ENCODE measurements around the gene RNF19B.

The RNF19B gene

DNA sequence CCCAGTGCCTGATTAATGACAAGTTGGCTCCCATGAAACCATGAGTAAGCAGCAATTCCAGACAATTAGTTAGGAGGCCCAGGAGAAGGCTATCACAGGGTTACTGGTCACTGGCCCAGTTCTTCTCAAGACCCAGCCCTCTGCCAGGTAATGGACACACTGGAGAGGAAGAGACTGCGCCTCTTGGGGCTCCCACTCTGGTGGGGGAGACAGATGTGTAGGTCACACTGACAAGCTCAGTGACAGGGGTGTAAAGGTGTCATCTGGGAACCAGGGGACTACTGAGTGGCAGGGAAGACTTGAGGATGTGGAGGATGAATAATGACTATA, 73.4 kb downstream of the RNF19B start:
- Histone ChIP-seq H3K9ac (ENCODE audit: insufficient read length) (no peak overlapping the region), H3K4me3 (no peak overlapping the region), H3K36me3 (ENCODE audit: insufficient read depth, low read length) (no peaks in the 10 kb centered on the region), H3K9me3 (ENCODE audit: low read depth, low read length) (no peaks in the 10 kb centered on the region), H3K27ac (no peak overlapping the region)
- TF ChIP-seq POLR2AphosphoS5 (IDR thresholded peaks at IDR 0.05; ENCODE audit: borderline replicate concordance, low read depth, low read length) (no peak), EZH2 (IDR thresholded peaks at IDR 0.05) (no peak), FOXP2 (optimal IDR thresholded peaks at IDR 0.05; ENCODE audit: control extremely low read depth, extremely low read length, insufficient read depth) (no peak)
- no peak for DNase-seq (ENCODE audit: low read depth, low spot score)

DNA sequence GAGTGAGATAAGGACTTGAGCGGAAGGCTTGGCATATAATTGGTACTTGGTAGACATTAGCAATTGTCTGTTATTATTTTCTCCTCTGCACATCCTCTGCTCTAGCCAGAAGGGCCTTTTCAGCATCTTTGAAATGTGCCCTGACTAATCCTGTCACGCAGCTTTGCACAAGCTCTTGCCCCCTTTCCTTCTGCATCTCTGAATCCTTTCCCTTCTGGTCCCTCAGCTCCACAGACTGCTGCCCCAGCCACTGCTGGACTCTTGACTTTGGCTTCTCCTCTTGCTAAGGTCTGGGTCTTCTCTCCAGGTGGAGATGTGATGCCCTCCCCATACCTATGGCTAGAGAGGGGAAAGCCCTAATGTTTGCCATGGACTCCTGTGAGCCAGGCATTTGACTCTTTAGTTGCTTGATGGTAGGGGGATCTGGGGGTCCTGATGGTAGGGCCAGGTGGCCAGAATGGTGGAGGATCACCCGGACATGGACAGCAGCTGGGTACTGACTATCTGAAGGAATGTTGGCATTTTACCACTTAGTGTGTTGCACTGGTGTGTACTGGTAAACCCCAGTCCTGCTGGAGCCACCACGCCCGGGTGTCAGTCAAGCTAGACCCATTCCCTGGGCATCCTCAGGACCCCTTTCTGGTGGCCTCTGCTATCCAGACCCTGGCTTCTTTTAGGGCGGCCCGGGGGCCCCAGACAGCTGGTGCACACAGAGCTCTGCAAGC, 73.9 kb downstream of the RNF19B start:
- DNase-seq (ENCODE audit: low read depth, low spot score), result no peak
- Histone ChIP-seq H3K9ac (ENCODE audit: insufficient read length) (no peak overlapping the region), H3K4me3 (no peak overlapping the region), H3K36me3 (ENCODE audit: insufficient read depth, low read length) (no peaks in the 10 kb centered on the region), H3K27ac (no peak overlapping the region), H3K9me3 (ENCODE audit: low read depth, low read length) (no peaks in the 10 kb centered on the region)
- TF ChIP-seq POLR2AphosphoS5 (IDR thresholded peaks at IDR 0.05; ENCODE audit: borderline replicate concordance, low read depth, low read length) (no peak), EZH2 (IDR thresholded peaks at IDR 0.05) (no peak), FOXP2 (optimal IDR thresholded peaks at IDR 0.05; ENCODE audit: control extremely low read depth, extremely low read length, insufficient read depth) (no peak)

DNA sequence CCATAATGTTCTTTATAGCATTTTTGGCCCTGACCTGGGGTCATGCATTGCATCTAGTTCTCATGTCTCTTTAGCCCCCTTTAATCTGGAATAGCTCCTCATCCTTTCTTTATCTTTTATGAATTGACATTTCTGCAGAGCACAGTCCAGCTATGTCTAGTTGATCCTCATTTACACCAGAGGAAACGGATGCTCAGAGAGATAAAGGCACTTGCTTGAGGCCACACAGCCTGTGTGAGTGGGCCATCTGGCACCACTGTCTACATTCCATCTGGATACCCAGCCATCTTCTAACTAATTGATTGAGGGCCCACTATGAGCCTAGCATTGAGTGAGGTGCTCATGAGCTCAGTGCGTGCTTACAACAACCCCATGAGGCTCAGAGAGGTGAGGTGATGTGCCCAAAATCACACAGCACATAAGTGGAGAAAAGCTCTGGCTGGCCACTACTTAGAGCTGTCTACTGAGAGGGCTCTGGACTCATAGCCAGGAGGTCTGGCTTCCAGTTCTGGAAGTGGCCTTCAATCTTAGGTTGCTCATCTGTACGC, 74.8 kb downstream of the RNF19B start:
- no peak for DNase-seq (ENCODE audit: low read depth, low spot score)
- no peaks in the 10 kb centered on the region for H3K9me3 ChIP-seq (ENCODE audit: low read depth, low read length)
- no peak overlapping the region for H3K9ac ChIP-seq (ENCODE audit: insufficient read length)
- TF ChIP-seq POLR2AphosphoS5 (IDR thresholded peaks at IDR 0.05; ENCODE audit: borderline replicate concordance, low read depth, low read length) (no peak), EZH2 (IDR thresholded peaks at IDR 0.05) (no peak), FOXP2 (optimal IDR thresholded peaks at IDR 0.05; ENCODE audit: control extremely low read depth, extremely low read length, insufficient read depth) (no peak)
- H3K27ac ChIP-seq, result no peak overlapping the region
- H3K36me3 ChIP-seq (ENCODE audit: insufficient read depth, low read length), result no peaks in the 10 kb centered on the region
- no peak overlapping the region for H3K4me3 ChIP-seq

DNA sequence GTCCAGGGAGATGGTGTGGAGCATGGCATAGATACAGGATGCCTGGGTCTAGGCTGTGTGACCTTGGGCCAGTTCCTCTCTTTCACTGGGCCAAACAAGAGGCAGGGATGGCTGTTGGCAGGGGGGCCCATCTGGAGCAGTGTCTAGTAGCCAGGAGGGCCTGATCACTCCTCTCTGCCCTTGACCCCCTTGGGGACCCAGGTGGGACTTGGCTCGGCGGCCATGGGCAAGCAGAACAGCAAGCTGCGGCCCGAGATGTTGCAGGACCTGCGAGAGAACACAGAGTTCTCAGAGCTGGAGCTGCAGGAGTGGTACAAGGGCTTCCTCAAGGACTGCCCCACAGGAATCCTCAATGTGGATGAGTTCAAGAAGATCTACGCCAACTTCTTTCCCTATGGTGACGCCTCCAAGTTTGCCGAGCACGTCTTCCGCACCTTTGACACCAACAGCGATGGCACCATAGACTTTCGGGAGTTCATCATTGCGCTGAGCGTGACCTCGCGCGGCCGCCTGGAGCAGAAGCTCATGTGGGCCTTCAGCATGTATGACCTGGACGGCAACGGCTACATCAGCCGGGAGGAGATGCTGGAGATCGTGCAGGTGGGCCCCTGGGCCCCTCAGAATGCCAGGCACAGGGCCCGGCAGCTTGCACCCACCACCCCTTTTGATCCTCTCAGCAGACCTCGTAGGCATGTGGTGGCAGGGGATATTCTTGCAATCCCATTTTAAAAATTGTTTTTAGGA, 75.8 kb downstream of the RNF19B start:
- Histone ChIP-seq H3K9ac (ENCODE audit: insufficient read length) (no peak overlapping the region), H3K9me3 (ENCODE audit: low read depth, low read length) (no peaks in the 10 kb centered on the region), H3K36me3 (ENCODE audit: insufficient read depth, low read length) (no peaks in the 10 kb centered on the region), H3K4me3 (no peak overlapping the region), H3K27ac (no peak overlapping the region)
- DNase-seq (ENCODE audit: low read depth, low spot score), result no peak
- no peak for TF ChIP-seq POLR2AphosphoS5 (IDR thresholded peaks at IDR 0.05; ENCODE audit: borderline replicate concordance, low read depth, low read length)
- TF ChIP-seq EZH2 (IDR thresholded peaks at IDR 0.05), result no peak
- TF ChIP-seq FOXP2 (optimal IDR thresholded peaks at IDR 0.05; ENCODE audit: control extremely low read depth, extremely low read length, insufficient read depth), result no peak

DNA sequence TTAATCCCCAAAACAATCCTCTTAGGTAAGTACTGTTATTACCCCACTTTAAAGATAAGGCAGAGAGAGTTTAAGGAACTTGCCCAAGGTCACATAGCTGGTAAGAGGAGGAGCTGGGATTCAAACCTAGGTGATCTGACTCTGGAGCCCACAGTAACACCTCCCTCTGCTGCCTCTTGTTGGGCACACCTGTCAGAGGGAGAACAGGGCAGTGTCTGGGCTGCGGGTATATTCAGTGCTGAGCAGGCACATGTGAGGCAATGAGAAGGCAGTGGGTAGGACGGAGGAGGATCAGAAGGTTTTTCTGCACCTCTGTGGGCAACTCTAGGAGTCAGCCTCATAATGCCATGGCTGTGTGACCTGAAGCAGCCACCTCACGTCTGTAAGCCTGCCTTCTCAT, 76.5 kb downstream of the RNF19B start:
- no peak for DNase-seq (ENCODE audit: low read depth, low spot score)
- Histone ChIP-seq H3K9ac (ENCODE audit: insufficient read length) (no peak overlapping the region), H3K9me3 (ENCODE audit: low read depth, low read length) (no peaks in the 10 kb centered on the region), H3K36me3 (ENCODE audit: insufficient read depth, low read length) (no peaks in the 10 kb centered on the region), H3K4me3 (no peak overlapping the region), H3K27ac (no peak overlapping the region)
- TF ChIP-seq FOXP2 (optimal IDR thresholded peaks at IDR 0.05; ENCODE audit: control extremely low read depth, extremely low read length, insufficient read depth) (no peak), POLR2AphosphoS5 (IDR thresholded peaks at IDR 0.05; ENCODE audit: borderline replicate concordance, low read depth, low read length) (no peak), EZH2 (IDR thresholded peaks at IDR 0.05) (no peak)

DNA sequence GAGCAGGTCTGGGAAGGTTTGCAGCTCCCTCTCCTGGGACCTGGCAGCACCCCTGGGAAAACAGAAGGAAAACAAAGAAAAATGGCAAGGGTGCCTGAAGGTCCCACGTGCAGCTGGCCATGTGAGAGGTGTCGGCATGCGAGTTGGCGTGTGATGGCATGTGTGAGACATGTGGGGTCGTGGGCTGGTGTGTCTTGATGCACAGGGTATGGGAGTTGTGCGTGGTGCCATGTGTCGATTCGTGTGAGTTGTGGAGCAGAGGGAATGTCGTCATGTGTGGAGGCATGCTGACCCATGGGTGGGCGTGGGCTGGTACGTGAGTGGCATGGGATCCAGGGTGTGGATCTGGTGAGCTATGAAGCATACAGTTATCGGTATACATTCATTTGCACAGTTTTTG, 77.0 kb downstream of the RNF19B start:
- Histone ChIP-seq H3K9ac (ENCODE audit: insufficient read length) (no peak overlapping the region), H3K9me3 (ENCODE audit: low read depth, low read length) (no peaks in the 10 kb centered on the region), H3K36me3 (ENCODE audit: insufficient read depth, low read length) (no peaks in the 10 kb centered on the region), H3K27ac (no peak overlapping the region), H3K4me3 (no peak overlapping the region)
- no peak for TF ChIP-seq FOXP2 (optimal IDR thresholded peaks at IDR 0.05; ENCODE audit: control extremely low read depth, extremely low read length, insufficient read depth)
- no peak for TF ChIP-seq POLR2AphosphoS5 (IDR thresholded peaks at IDR 0.05; ENCODE audit: borderline replicate concordance, low read depth, low read length)
- TF ChIP-seq EZH2 (IDR thresholded peaks at IDR 0.05), result no peak
- no peak for DNase-seq (ENCODE audit: low read depth, low spot score)

DNA sequence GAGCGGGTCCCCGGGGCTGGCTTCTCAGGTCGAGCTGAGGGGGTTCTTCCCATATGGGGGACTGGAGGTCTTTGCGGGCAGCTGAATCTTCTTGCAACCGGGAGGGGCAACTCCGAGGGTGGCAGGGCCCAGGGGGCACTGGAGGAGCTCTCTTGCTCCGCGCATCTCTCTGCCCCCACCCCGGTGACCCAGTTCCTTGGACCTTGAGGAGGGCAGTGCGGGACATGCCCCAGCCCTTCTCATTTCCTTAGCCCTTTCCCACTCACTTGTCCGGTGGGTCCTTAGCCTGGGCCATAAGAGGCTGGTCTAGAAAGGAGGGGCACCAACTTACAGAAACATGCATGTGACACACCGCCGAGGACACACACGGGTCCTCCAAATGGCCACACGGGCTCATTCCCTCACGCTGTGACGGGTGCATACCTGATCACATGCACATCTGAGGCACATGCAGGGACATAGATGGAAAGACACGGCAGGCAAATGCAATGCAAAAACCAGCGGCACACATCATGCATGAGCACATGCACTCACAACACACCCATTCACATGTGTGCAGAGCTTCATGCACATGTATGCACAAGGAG, 77.7 kb downstream of the RNF19B start:
- H3K9ac ChIP-seq (ENCODE audit: insufficient read length), result no peak overlapping the region
- H3K4me3 ChIP-seq, result no peak overlapping the region
- no peak for DNase-seq (ENCODE audit: low read depth, low spot score)
- no peaks in the 10 kb centered on the region for H3K36me3 ChIP-seq (ENCODE audit: insufficient read depth, low read length)
- H3K27ac ChIP-seq, result no peak overlapping the region
- TF ChIP-seq EZH2 (IDR thresholded peaks at IDR 0.05), result no peak
- TF ChIP-seq POLR2AphosphoS5 (IDR thresholded peaks at IDR 0.05; ENCODE audit: borderline replicate concordance, low read depth, low read length), result no peak
- no peak for TF ChIP-seq FOXP2 (optimal IDR thresholded peaks at IDR 0.05; ENCODE audit: control extremely low read depth, extremely low read length, insufficient read depth)
- no peaks in the 10 kb centered on the region for H3K9me3 ChIP-seq (ENCODE audit: low read depth, low read length)

Data from SK-N-MC (cell line).